HG03097 (cell line): ENCODE results near the gene CREB5.

Experiments
- ATAC-seq: cut with Tn5 transposase; IDR thresholded peaks from one replicate; pipeline ENCODE4 v1.9.1; 2021; ENCODE audit not compliant: unreplicated experiment, low FRiP score

CREB5 gene

GRCh38 chr7:28790467-28790866 is 378.1 kb downstream of the CREB5 start:
- no peak for ATAC-seq

DNA sequence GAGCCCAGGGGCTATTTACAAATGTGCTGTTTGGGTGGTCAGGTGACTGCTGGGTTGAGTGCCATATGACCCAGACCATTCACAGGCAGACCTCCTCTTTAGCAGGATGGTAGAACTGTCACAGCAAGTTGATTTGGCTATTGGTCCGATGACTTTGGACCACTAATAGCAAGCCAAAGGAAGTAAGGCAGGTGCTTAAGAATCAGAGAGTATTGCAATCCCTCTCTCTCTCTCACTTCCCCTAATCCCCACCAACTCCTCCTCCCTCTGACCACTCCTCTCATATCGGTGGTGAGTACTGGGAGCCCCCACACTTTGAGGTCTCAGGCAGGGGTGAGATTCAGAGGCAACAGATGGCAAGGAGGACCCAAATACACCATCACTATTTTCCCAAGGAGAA is 380.5 kb downstream of the CREB5 start:
- no peak for ATAC-seq

DNA sequence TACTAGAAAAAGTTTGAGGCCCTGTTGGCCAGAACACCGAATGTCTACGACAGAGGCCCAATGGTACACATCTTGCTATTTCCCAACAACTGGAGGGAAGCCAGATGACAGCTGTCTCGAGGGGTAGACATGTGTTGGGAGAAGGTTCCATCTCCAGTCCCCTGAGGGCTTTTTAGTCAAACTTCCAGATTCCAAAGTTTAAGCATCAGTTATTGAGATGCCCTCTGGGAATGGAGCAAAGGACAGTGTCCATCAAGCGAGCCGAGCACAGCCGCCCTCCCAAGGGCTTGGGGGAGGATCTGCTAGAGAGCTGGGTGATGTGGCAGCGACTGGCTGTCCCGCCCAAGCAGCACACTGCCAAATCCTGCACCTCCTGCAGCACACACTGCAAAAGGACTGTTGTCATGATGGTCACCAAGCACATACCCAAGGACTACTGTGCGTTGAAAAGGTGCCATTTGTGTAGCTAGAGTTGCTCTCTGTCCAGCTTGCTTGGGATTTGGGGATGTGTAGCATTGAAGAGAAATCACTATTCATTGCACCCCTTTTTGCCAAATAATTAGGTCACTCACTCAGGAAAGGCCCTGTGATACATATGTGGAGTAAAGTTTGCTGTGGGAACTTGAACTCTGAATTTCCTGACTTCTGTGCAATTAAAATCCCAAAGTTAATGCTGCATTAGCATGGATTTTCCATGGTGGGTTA is 381.2 kb downstream of the CREB5 start:
- no peak for ATAC-seq

- ATAC-seq: no peak
These were observed 386.0 kb downstream of the CREB5 start for GRCh38 chr7:28798274-28798673.

DNA sequence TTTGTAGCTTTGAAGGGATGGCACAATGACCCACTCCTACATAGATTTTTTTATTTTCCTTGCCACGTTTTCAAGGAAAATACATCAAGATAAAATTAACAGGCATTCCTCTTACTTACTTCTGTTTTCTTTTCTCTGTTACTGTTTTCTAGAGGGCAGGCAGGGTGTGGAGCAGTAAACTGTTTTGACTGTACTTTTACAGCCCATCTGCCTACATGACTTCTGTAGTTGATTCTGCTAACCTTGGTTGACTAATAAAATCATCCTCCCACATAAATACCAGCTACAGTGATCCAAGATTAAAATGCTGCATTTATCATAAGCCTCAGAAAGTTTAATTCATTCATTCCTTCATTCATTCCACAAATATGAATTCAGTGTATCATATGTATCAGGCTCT is 387.3 kb downstream of the CREB5 start:
- ATAC-seq: no peak

- no peak for ATAC-seq
These were observed 387.8 kb downstream of the CREB5 start for GRCh38 chr7:28800150-28800549.

DNA sequence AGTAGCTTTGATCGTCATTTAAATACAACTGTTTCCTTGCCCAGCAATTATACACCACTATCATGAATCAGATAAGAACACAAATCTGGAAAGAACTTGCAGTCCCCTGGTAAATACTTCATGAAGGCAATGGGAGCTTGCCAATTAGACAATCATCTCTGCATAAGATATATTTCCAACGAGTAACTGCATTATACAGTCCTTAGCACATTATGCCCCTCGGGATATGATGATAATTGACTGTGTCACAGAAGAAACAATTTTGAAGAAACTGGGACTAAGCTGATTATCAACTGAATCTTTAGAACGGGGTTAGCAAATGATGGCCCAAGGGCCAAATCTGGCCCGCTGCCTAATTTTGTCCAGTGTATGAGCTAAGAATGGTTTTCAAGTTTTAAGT is 390.1 kb downstream of the CREB5 start:
- no peak for ATAC-seq

DNA sequence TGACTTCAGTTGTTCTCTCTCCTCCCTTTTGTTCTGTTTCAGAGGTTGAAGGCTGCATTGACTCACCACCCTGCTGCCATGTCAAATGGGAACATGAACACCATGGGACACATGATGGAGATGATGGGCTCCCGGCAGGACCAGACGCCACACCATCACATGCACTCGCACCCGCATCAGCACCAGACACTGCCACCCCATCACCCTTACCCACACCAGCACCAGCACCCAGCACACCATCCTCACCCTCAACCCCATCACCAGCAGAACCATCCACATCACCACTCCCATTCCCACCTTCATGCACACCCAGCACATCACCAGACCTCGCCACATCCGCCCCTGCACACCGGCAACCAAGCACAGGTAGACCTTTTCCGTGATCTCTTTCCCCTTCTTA is 391.8 kb downstream of the CREB5 start:
- ATAC-seq: no peak

DNA sequence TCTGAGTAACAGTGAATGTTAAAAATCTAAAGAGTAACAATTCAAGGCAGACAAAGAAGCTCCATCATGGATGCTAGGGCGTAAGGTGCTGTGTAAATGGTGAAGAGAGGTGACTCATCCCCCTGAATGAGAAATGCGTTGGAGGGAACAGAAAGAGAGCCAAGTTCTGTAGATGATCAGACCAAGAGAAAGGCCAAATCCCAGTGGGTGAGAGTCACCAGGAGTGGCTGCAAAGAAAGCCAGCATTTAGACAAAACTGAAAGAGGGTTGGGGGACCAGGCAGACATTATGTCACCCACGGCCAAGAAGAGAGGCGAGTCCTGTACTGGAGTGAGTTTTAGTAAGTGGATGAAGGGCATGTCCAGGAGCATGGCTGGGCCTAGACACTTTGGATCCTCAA is 392.7 kb downstream of the CREB5 start:
- no peak for ATAC-seq

- ATAC-seq: no peak
These were observed 394.5 kb downstream of the CREB5 start for GRCh38 chr7:28806841-28807240.

DNA sequence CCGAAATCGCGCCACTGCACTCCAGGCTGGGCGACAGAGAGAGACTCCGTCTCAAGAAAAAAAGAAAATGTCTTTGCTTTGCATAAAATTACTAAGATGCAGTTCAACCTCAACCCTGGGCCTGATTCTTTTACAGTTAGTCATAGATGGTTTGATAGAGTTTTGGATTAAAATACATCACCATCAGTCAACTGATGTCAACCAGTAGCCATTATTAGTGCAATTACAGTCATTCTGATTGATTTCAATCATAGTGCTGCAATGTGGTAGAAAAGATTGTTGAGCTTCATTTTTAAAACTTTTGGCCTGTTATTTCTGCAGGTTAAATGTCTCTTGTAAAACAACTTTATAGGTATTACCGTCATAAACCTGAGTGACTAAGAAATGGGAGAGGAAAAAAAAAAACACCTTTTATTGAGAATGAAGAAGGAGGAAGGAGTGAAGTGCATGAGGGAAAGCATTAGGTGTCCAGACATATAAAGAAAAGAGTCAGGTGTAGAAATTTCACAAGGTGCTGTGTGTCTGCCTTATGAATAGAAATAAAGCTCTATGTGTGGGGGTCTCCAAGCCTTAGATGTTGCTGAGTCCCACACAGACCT is 395.2 kb downstream of the CREB5 start:
- no peak for ATAC-seq

GRCh38 chr7:28808796-28809533 is 396.6 kb downstream of the CREB5 start:
- no peak for ATAC-seq

- ATAC-seq: no peak
These were observed 398.7 kb downstream of the CREB5 start for GRCh38 chr7:28811008-28811407.

DNA sequence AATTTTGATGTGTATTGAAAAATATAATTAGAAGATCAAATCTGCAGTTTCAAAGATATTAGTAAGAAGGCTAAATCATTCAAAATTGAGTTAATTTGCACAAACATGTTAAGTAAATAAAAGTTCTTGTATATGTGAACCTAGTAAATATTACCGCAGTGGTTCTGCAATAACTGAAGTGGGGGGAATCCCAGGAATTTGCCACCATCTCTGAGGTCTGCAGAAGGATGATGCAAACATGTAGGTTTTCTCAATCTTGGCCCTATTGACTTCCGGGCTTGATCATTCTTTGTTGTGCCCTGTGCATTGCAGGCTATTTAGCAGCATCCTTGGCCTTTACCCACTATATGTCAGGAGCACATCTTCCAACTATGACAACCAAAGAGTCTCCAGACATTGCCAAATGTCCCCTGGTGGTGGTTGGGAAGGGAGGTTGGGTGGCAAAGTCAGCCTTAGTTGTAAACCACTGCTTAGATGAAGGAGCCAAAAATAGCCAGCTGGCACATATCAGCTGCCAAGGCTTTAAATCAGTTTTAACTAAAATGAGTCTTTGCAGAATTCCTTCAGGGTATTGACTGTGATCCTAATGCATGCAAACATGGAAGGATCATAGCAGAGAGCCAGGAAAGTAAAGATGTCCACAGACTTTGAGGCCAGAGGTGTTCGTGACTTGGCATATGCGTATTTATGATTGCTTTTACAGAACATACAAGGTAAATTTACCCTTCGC is 399.5 kb downstream of the CREB5 start:
- ATAC-seq: no peak

DNA sequence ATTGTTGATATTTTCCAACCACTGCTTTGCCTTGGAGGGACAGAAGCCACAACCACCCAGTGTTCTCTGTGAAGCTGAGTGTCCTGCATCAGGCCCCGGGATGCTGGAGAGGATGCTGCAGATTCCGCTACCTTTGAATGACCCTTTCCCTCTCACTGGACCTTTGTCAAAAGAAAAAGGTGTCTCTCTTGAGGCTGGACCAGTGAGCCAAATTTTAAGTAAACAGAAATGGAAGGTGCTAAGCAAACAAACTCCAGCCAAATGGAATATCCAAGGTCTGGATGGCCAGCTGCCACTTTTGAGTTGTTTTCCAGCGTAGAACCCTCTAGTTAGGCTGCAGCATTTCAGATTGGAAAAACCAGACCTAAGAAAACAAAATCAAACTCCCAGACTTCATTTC is 400.3 kb downstream of the CREB5 start:
- no peak for ATAC-seq

GRCh38 chr7:28813243-28813962 is 401.1 kb downstream of the CREB5 start:
- no peak for ATAC-seq

DNA sequence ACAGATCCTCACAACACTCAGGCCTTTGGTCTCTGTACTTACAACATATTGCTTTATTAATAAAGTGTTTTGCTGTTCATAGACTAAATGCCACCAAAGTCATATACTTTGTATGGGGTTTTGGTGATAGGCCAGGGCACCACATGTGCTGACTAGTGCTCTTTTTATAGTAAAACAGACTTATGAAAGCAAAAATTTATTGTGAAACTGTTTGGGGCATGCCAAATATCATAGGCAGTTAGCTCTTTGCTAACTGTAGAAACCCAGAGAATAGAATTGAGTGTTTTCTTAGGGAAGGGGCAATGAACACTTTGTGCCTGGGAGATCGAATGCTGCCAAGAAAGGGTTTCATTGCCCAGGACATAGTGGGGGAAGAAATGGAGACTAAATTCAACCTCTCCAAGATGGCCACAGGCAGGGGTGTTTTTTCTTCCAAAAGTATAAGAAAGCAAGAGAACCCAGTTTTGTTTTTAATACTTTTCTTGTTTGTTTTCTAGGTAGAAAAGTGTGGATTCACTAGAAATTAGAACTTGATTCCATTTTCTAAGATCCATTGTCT is 403.1 kb downstream of the CREB5 start:
- peak; percentile 19 for ATAC-seq

GRCh38 chr7:28815928-28816373 is 403.6 kb downstream of the CREB5 start:
- peak; percentile 78 for ATAC-seq

GRCh38 chr7:28818996-28819395 is 406.7 kb downstream of the CREB5 start:
- no peak for ATAC-seq

DNA sequence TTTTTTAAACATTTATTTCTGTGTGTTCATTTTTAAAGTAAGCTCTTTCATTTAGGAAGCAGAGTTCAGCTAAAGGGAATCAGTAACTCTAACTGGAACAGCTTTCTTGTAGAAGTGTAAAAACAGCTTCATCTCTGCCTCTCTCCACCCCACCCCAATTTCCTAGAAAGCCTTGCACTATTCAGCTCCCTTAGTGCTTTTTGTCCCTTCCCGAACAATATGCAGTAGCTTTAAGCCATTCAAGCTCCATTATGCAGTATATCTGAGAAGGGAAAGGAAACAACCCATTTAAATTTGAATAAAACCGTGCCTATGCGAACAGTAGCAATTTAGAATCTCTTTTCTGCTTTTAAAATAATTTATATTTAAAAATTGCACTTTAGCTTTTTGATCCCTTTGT is 411.3 kb downstream of the CREB5 start:
- ATAC-seq: no peak
